ENCODE results near the gene ZMAT2. TPM values are rescaled to one million over a fixed set of nuclear protein-coding genes. Genes with fewer than 3 reads are reported as not detected.
"Not testable (repeated sequence)": the region's sequence is repeated elsewhere in the genome, so short reads cannot be mapped to it uniquely, and the experiment has no call there.

The ZMAT2 gene
- total RNA-seq = 10 to 100 TPM; 11.6 to 26.4 (median 18.0) TPM
- long read RNA-seq, partial matches to known transcripts = 3 of 6 reads
- long read RNA-seq, other reads (novel, unspliced or antisense) = 1 of 6 reads

- DNase-seq (peak; percentile 92 to 96 (median 96)), ATAC-seq (peak; percentile 97 to 100 (median 99))
- Histone ChIP-seq H3K27ac (peak within 1 kb of the TSS; percentile 40 to 64 (median 41)), H3K9me3 (no peaks in the 10 kb centered on the region), H3K4me1 (peaks cover 0 to 4% (median 0%) of the 10 kb centered on the region in 4 donors), H3K36me3 (peaks cover 16 to 79% (median 45%) of the 10 kb centered on the region in 4 donors), H3K4me3 (peak within 1 kb of the TSS; percentile 75 to 90 (median 76)), H3K27me3 (no peaks in the 10 kb centered on the region)
- TF ChIP-seq CTCF (IDR thresholded peaks at IDR 0.05) (no peak), POLR2A (IDR thresholded peaks at IDR 0.05) (peak; percentile 56)
- 3% methylated on average over 30 of the region's 44 CpGs for WGBS (ENCODE audit: insufficient coverage, low coverage, low lambda C conversion rate, missing lambda C conversion rate)
- intact Hi-C loops (cut with DNase I) = no loop called here
Measured at GRCh38 chr5:140700177-140701144, at the start of gene ZMAT2. ZMAT2 (plus strand) TSS chr5:140700447; CDS start chr5:140700461, 14 bp downstream.

GRCh38 chr5:140658870-140659269 is 41.4 kb upstream of the ZMAT2 start:
- WGBS (ENCODE audit: insufficient coverage, low coverage, low lambda C conversion rate, missing lambda C conversion rate) = 95% methylated on average over 17 of the region's 17 CpGs
- DNase-seq (no peak), ATAC-seq (no peak)
- Histone ChIP-seq H3K36me3 (peaks cover 5 to 91% (median 43%) of the 10 kb centered on the region in 4 donors), H3K4me1 (peaks cover 0 to 2% (median 0%) of the 10 kb centered on the region in 4 donors), H3K27me3 (no peaks in the 10 kb centered on the region), H3K9me3 (no peaks in the 10 kb centered on the region), H3K27ac (no peak overlapping the region), H3K4me3 (no peak overlapping the region)
- TF ChIP-seq CTCF (IDR thresholded peaks at IDR 0.05) = no peak
- intact Hi-C loops (cut with DNase I) = no loop called here

- H3K27me3 ChIP-seq; H3K27ac ChIP-seq; H3K9me3 ChIP-seq; H3K4me3 ChIP-seq; DNase-seq; ATAC-seq; intact Hi-C loops (cut with DNase I); H3K4me1 ChIP-seq: not testable (repeated sequence)
- peaks cover 5 to 76% (median 33%) of the 10 kb centered on the region in 4 donors for H3K36me3 ChIP-seq
- WGBS (ENCODE audit: insufficient coverage, low coverage, low lambda C conversion rate, missing lambda C conversion rate) = 89% methylated on average over 6 of the region's 6 CpGs
Measured at GRCh38 chr5:140660371-140660770, 39.9 kb upstream of the ZMAT2 start.

- Histone ChIP-seq H3K36me3 (peaks cover 0 to 52% (median 20%) of the 10 kb centered on the region in 4 donors), H3K9me3 (no peaks in the 10 kb centered on the region), H3K4me1 (peaks cover 0 to 19% (median 4%) of the 10 kb centered on the region in 4 donors), H3K27me3 (no peaks in the 10 kb centered on the region), H3K4me3 (peak overlapping the region; percentile 56 to 84 (median 83)), H3K27ac (peak overlapping the region; percentile 54 to 88 (median 73))
- no peak for TF ChIP-seq CTCF (IDR thresholded peaks at IDR 0.05)
- DNase-seq = peak in 1 of 3 donors; percentile 27
- ATAC-seq = peak; percentile 1 to 35 (median 12)
- WGBS (ENCODE audit: insufficient coverage, low coverage, low lambda C conversion rate, missing lambda C conversion rate) = 6% methylated on average over 18 of the region's 18 CpGs
- intact Hi-C loops (cut with DNase I) = no loop called here
Measured at GRCh38 chr5:140664030-140664358, 36.3 kb upstream of the ZMAT2 start.

Data from right lobe of liver (tissue), 6 donors.